Motor neuron (in vitro differentiated cells): ENCODE results near the gene NARS2. TPM values are rescaled to one million over a fixed set of nuclear protein-coding genes. Genes with fewer than 3 reads are reported as not detected.

Experiments
- ATAC-seq, 8 experiments: fragments of 200-7000 bp; cut with Tn5 transposase; replicated peaks in 6 of 8; 2 replicates each; pipeline ENCODE4 v1.8.0; 2021; ENCODE audit warnings: mild to moderate bottlenecking in 8 of 8, moderate library complexity in 8 of 8
- H3K27ac ChIP-seq, 2 donors: fragments of 250-450 bp; sonication (Bioruptor Pico); 2 replicates each; pipeline ENCODE4 v1.9.0; 2021; ENCODE audit warnings: antibody characterized with exemption in 2 of 2, mild to moderate bottlenecking in 2 of 2, moderate library complexity in 1 of 2
- H3K4me1 ChIP-seq, 2 donors: fragments of 250-450 bp; sonication (Bioruptor Pico); replicated peaks in 1 of 2; 2 replicates each; pipeline ENCODE4 v1.6.1; 2021; ENCODE audit warnings: antibody characterized with exemption in 2 of 2, mild to moderate bottlenecking in 2 of 2, moderate library complexity in 1 of 2
- H3K4me3 ChIP-seq, 5 donors: fragments of 250-450 bp; sonication (Bioruptor Pico); 2 replicates each; pipeline ENCODE4 v1.9.0; 2021; ENCODE audit warnings: antibody characterized with exemption in 5 of 5, mild to moderate bottlenecking in 5 of 5, moderate library complexity in 4 of 5
- WGBS, 10 experiments: fragments of 450-650 bp; shearing (Covaris generic); methylation state at CpG; one replicate each; pipeline ENCODE4 v1.0.0; 2022; 5-methylcytosine and 5-hydroxymethylcytosine counted together
- in situ Hi-C, 9 experiments: fragments of 400-800 bp; cut with MboI; loops; one replicate each; pipeline ENCODE4 v1.15.0; 2021; ENCODE audit warnings: low sequenced_read_pairs in 9 of 9, low pct_unique_long_range_greater_than_20kb in 2 of 9; ENCODE audit not compliant: unreplicated experiment in 9 of 9
- total RNA-seq, 8 experiments: library from RNA; unstranded; fragments of 300-600 nt; gene quantifications; 2 replicates each; pipeline versions ENCODE4 v1.2.3 to v1.2.4, GENCODE V29; 2022

The NARS2 gene
- total RNA-seq, 8 experiments from 2014 or later, result 11.5 to 36.0 (median 28.1) TPM

- H3K4me3 ChIP-seq, result no peak overlapping the region
- in situ Hi-C loops, result no loop called here
- WGBS, 10 experiments, result 60 to 100% (median 79%) methylated on average over 1 to 4 of the region's 4 CpGs; no CpG with 5 or more reads in 2 of the 10 experiments
- no peak for ATAC-seq
- no peaks in the 10 kb centered on the region for H3K4me1 ChIP-seq
- H3K27ac ChIP-seq, result no peak overlapping the region
Observed at GRCh38 chr11:78459738-78460137, 114.9 kb downstream of the NARS2 start.

- 0 to 100% (median 100%) methylated on average over 1 to 2 of the region's 2 CpGs; no CpG with 5 or more reads in 3 of the 10 experiments for WGBS, 10 experiments
- in situ Hi-C loops, result no loop called here
- no peak overlapping the region for H3K27ac ChIP-seq
- peak in 3 of 8 experiments; percentile 70 to 85 (median 71) for ATAC-seq
- H3K4me1 ChIP-seq, result no peaks in the 10 kb centered on the region
- no peak overlapping the region for H3K4me3 ChIP-seq
Observed at GRCh38 chr11:78457448-78457847, 117.2 kb downstream of the NARS2 start.

GRCh38 chr11:78453140-78453935 is 121.3 kb downstream of the NARS2 start:
- Histone ChIP-seq H3K4me1 (no peaks in the 10 kb centered on the region), H3K27ac (no peak overlapping the region), H3K4me3 (no peak overlapping the region)
- no peak for ATAC-seq
- in situ Hi-C loops, result no loop called here
- WGBS, 10 experiments, result 67 to 100% (median 100%) methylated on average over 1 to 2 of the region's 2 CpGs

GRCh38 chr11:78451371-78452150 is 123.1 kb downstream of the NARS2 start:
- no peak overlapping the region for H3K4me3 ChIP-seq
- no peak for ATAC-seq
- no peak overlapping the region for H3K27ac ChIP-seq
- 83 to 100% (median 100%) methylated on average over 1 to 5 of the region's 5 CpGs; no CpG with 5 or more reads in 1 of the 10 experiments for WGBS, 10 experiments
- H3K4me1 ChIP-seq, result no peaks in the 10 kb centered on the region
- in situ Hi-C loops, result no loop called here

GRCh38 chr11:78450866-78451265 is 123.8 kb downstream of the NARS2 start:
- ATAC-seq, result no peak
- H3K4me3 ChIP-seq, result no peak overlapping the region
- H3K4me1 ChIP-seq, result no peaks in the 10 kb centered on the region
- in situ Hi-C loops, result no loop called here
- WGBS, 10 experiments, result 88 to 100% (median 100%) methylated on average over 1 to 2 of the region's 2 CpGs; no CpG with 5 or more reads in 1 of the 10 experiments
- H3K27ac ChIP-seq, result no peak overlapping the region

- no peak for ATAC-seq
- WGBS, 10 experiments, result 60 to 100% (median 77%) methylated on average over 1 to 4 of the region's 4 CpGs; no CpG with 5 or more reads in 1 of the 10 experiments
- in situ Hi-C loops, result loop anchor here in 2 of 9 experiments (25.0 kb wide), 1 partner anchor 112 kb away; the partner anchor contains the start of gene NARS2 (in 2 of the 2)
- no peak overlapping the region for H3K4me3 ChIP-seq
- no peak overlapping the region for H3K27ac ChIP-seq
- H3K4me1 ChIP-seq, result no peaks in the 10 kb centered on the region
Observed at GRCh38 chr11:78449866-78450265, 124.8 kb downstream of the NARS2 start.

GRCh38 chr11:78446210-78446609 is 128.5 kb downstream of the NARS2 start:
- ATAC-seq, result no peak
- H3K27ac ChIP-seq, result no peak overlapping the region
- in situ Hi-C loops, result loop anchor here in 2 of 9 experiments (25.0 kb wide), 1 partner anchor 116 kb away; the partner anchor contains the start of gene NARS2 (in 2 of the 2)

GRCh38 chr11:78444726-78445125 is 129.9 kb downstream of the NARS2 start:
- ATAC-seq, result no peak
- WGBS, 10 experiments, result 72 to 100% (median 100%) methylated on average over 1 of the region's 1 CpG; no CpG with 5 or more reads in 1 of the 10 experiments
- H3K4me3 ChIP-seq, result no peak overlapping the region
- no peaks in the 10 kb centered on the region for H3K4me1 ChIP-seq
- H3K27ac ChIP-seq, result no peak overlapping the region
- in situ Hi-C loops, result loop anchor here in 2 of 9 experiments (25.0 kb wide), 1 partner anchor 118 kb away; the partner anchor contains the start of gene NARS2 (in 2 of the 2)

More at GRCh38 chr11:78446210-78446609, 128.5 kb downstream of the NARS2 start:
- H3K4me3 ChIP-seq, result no peak overlapping the region
- no peaks in the 10 kb centered on the region for H3K4me1 ChIP-seq

GRCh38 chr11:78441956-78442355 is 132.7 kb downstream of the NARS2 start:
- Histone ChIP-seq H3K4me3 (no peak overlapping the region), H3K27ac (no peak overlapping the region), H3K4me1 (no peaks in the 10 kb centered on the region)
- in situ Hi-C loops, result loop anchor here in 2 of 9 experiments (25.0 kb wide), 1 partner anchor 120 kb away; the partner anchor contains the start of gene NARS2 (in 2 of the 2)
- 88 to 100% (median 95%) methylated on average over 2 to 4 of the region's 4 CpGs for WGBS, 10 experiments
- no peak for ATAC-seq

- no peaks in the 10 kb centered on the region for H3K4me1 ChIP-seq
- H3K4me3 ChIP-seq, result no peak overlapping the region
- ATAC-seq, result no peak
- 66 to 100% (median 87%) methylated on average over 1 to 5 of the region's 5 CpGs for WGBS, 10 experiments
- in situ Hi-C loops, result loop anchor here in 2 of 9 experiments (25.0 kb wide), 1 partner anchor 124 kb away; the partner anchor contains the start of gene NARS2 (in 2 of the 2)
- H3K27ac ChIP-seq, result no peak overlapping the region
Observed at GRCh38 chr11:78438298-78438975, 136.2 kb downstream of the NARS2 start.

GRCh38 chr11:78432956-78433355 is 141.7 kb downstream of the NARS2 start:
- Histone ChIP-seq H3K27ac (no peak overlapping the region), H3K4me3 (no peak overlapping the region), H3K4me1 (no peaks in the 10 kb centered on the region)
- in situ Hi-C loops, result loop anchor here in 2 of 9 experiments (25.0 kb wide), 1 partner anchor 129 kb away; the partner anchor contains the start of gene NARS2 (in 2 of the 2)
- no peak for ATAC-seq
- 89 to 100% (median 100%) methylated on average over 1 of the region's 1 CpG; no CpG with 5 or more reads in 3 of the 10 experiments for WGBS, 10 experiments

GRCh38 chr11:78432058-78432515 is 142.6 kb downstream of the NARS2 start:
- in situ Hi-C loops, result loop anchor here in 2 of 9 experiments (25.0 kb wide), 1 partner anchor 130 kb away; the partner anchor contains the start of gene NARS2 (in 2 of the 2)
- peak in 5 of 8 experiments; percentile 26 to 48 (median 32) for ATAC-seq
- no peaks in the 10 kb centered on the region for H3K4me1 ChIP-seq
- 70 to 100% (median 88%) methylated on average over 1 to 4 of the region's 4 CpGs; no CpG with 5 or more reads in 1 of the 10 experiments for WGBS, 10 experiments
- no peak overlapping the region for H3K27ac ChIP-seq
- H3K4me3 ChIP-seq, result no peak overlapping the region
